GM19438 (cell line): ENCODE data around the gene AP4M1.
A peak's percentile ranks its signal among the peaks of the same experiment; 100 is the strongest.

Experiments
- ATAC-seq: cut with Tn5 transposase; IDR thresholded peaks from one replicate; pipeline ENCODE4 v1.9.1; 2021; ENCODE audit warnings: low read depth; ENCODE audit not compliant: unreplicated experiment

The AP4M1 gene

GRCh38 chr7:100157069-100157333, 55.6 kb downstream of the AP4M1 start:
- no peak for ATAC-seq

- ATAC-seq: peak; percentile 14
These were observed 56.1 kb downstream of the AP4M1 start for GRCh38 chr7:100157334-100158228.
